Right hindlimb (tissue), 1 donor: ENCODE data around the gene ADAMTSL3.
"Not testable (repeated sequence)": the region's sequence is repeated elsewhere in the genome, so short reads cannot be mapped to it uniquely, and the experiment has no call there.

Experiments
- DNase-seq: peaks from one replicate; pipeline ENCODE4 v3.0.0-alpha.2; 2018

Gene ADAMTSL3

GRCh38 chr15:83656943-83657528 is 3.1 kb downstream of the ADAMTSL3 start:
- no peak for DNase-seq

GRCh38 chr15:83657549-83657948 is 3.6 kb downstream of the ADAMTSL3 start:
- DNase-seq: no peak

DNA sequence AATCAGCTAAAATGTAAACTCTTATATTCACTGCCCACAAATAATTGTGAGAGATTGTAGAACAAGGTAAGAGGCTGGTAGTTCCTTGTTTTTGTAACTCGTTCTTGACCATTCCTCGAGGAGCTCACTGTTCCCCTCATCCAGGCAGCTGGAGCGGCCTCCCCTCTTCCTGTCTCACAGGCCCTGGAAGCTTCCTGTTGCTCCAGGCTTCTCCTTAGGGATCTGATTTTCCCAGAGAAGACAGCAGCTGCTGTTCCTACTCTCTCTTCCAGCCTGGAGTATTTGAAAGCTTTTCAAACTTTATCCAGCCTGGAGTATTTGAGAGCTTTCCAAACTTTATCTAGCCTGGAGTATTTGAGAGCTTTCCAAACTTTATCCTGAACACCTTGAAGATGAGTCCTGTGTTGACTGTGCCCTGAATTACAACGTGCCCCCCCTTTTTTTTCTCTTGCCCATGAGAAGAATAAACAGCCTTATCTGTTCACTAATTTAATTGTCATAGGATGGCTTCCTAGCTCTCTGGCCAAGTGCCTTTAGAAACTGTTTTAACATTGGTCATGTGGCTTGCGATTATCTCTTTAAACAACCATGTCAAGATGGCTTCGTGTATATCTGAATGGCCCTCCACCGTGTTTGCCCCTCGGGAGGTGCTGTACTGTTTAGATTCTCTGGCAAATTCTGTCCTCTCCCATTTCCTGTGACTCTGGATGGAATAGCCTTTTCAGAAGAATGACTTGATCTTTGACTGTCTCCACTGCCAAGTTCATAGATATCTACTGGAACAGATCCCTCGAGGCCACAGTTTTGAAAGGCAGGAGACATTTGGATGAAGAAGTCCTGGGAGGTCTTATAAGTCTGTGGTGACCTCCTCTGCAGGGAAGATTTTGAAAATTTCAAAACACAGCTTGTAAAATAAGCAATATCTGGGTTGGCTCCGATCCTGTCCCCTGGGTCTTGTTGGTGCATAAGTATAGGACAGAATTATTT is 4.8 kb downstream of the ADAMTSL3 start:
- peak; percentile 28 for DNase-seq

- no peak for DNase-seq
These were observed 5.5 kb downstream of the ADAMTSL3 start for GRCh38 chr15:83659417-83659812.

- DNase-seq: no peak
These were observed 11.6 kb downstream of the ADAMTSL3 start for GRCh38 chr15:83665480-83665879.

- no peak for DNase-seq
These were observed 16.8 kb downstream of the ADAMTSL3 start for GRCh38 chr15:83670672-83671229.

GRCh38 chr15:83671603-83672002 is 17.7 kb downstream of the ADAMTSL3 start:
- no peak for DNase-seq

GRCh38 chr15:83673385-83673784 is 19.5 kb downstream of the ADAMTSL3 start:
- DNase-seq: no peak

- no peak for DNase-seq
These were observed 28.7 kb downstream of the ADAMTSL3 start for GRCh38 chr15:83682476-83683088.

- DNase-seq: peak; percentile 61
These were observed 32.0 kb downstream of the ADAMTSL3 start for GRCh38 chr15:83685916-83686332.

DNA sequence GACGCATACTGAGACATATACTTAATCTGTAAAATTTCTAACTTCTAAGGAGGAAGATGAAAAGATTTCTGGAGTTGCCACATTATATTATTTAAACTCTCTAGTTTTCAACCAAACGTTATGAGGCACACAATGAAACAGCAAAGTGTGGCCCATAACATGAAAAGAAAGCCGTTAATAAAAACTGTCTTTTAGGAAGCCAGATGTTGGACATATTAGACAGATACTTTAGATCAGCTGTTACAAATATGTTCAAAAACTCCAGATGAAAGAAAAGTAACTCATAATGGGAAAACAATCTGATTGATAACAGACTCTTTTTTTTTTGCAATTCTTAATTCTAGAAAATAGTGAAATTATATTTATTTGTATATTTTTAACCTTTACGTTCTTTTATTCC is 34.3 kb downstream of the ADAMTSL3 start:
- DNase-seq: no peak

GRCh38 chr15:83690676-83691075 is 36.8 kb downstream of the ADAMTSL3 start:
- DNase-seq: no peak

DNA sequence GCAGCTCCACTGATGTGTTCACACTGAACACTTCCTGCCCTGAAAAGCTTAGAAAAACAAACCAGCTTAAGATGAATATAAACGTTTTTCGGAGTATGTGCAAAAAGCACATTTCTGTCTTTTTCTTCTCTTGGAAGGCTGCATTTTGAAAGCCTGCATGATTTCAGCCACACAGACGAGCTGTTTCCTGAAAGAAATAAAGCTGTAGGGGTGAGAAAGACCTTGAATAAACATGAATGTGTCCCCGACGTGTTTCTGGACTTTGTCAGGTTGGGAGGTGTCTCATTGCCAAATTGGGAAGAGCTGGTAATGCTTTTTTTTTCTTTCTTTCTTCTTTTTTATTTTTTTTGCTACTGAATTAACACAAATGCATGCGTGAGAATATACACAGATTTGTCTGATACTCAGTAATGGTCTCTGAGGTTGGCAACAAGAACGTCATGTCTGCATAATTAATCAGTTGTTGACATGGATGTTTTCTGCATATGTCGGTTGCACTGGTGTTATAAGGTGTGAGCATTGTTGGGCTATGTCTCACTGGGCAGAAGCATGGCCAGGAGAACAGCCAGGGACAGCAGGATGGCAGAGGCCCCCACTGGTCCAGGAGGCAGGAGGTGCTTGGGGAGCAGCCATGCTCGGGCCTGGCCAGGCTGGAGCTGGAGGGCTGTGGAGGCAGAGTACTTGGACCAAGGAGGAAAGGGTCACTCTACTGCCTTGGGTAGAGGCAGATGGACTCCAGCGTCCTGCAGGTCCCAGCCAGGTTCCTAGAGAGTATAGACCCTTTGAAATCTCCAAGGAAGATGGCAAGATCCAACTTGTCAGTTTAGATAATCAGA is 39.0 kb downstream of the ADAMTSL3 start:
- no peak for DNase-seq

- DNase-seq: no peak
These were observed 40.1 kb downstream of the ADAMTSL3 start for GRCh38 chr15:83694015-83694414.

DNA sequence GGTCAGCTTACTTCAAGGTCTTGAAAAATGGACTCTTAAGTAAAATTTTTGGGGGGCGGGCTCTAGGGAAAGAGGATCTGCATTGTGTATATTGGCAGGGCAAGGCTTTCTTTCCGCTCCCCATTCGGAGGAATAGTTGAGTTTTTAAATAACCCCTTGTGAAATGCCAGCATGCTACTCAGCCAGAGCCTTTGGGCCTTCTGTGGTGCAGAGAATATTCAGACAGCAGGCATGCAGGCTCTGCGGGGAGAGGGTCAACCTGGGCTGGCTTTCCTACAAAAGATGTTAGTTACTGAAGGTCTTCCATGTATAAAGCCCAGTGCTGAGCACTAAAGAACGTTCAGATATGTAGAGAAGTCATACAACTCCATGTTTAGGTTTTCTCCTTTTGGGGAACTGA is 40.6 kb downstream of the ADAMTSL3 start:
- peak; percentile 41 for DNase-seq

DNA sequence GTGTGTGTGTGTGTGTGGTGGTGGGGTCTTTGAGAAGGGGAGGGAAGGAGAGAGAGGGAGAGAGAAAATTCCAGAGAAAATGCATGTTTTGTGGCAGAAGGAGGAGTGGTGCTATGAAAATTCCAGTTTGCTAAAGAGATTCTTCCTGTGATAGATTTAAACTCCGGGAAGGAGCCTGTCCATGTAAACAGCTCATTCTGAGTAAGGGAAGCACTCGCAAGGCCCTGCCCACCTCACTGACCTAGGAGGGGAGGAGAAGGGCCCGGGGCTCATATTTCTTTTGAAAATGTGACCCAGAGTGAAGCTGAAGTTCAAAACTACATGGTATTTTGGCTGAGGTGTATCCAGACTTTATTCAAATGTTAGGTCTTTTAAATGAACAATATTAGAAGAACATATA is 41.3 kb downstream of the ADAMTSL3 start:
- no peak for DNase-seq

DNA sequence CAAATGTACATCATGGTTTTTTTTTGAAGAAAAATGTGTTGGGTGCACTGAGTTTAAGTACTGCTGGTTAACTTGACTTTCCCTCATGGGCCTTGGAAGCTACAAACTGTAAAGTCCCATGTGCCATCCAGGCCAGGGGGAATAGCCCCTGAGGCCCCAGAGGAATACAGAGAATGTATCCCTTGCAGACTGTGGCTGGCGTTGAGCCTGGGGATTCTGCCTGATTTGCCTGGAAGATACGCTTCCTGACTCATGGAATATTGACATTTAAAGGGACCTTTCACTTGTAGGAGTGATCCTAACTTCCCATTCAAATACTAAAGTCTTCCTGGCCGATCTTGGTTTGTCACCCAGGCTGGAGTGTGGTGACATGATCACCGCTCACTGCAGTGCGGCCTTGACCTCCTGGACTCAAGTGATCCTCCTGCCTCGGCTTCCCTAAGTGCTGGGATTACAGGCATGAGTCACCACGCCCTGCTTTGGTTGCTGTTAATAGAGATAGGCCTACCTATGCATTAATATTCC is 42.0 kb downstream of the ADAMTSL3 start:
- no peak for DNase-seq

DNA sequence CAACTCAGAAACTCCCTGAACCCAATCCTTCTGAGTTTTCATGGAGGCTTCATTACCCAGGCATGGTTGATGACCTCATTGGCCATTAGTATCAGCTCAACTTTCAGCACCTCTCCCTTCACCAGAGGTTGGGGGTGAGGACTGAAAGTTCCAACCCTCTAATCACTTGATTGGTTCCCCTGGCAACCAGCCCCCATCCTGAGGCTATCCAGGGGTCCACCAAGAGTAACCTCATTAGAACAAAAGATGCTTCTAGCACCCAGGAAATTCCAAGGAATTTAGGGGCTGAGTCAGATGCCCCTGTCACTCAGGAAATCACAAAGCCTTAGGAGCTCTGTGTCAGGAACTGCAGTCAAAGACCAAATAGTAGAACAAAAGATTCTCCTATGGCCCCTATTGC is 43.8 kb downstream of the ADAMTSL3 start:
- no peak for DNase-seq

GRCh38 chr15:83698294-83698693 is 44.4 kb downstream of the ADAMTSL3 start:
- DNase-seq: peak; percentile 67

DNA sequence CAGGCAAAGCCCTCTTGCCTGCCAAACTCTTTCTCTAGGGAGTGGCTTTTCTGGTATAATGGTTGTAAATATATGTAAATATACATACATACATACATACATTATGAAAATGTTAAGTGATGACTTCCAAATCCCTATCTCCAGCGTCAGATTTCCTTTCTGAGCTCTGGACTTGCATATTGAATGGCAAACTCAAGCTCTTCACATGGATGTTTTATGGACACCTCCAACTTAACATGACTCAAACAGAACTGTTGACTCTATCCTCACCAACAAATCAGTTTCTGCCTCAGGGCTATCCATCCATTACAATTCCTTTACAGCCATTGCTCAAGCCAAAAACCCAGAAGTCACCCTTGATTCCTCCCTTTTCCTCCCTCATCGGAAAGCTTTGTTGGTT is 45.1 kb downstream of the ADAMTSL3 start:
- DNase-seq: no peak

DNA sequence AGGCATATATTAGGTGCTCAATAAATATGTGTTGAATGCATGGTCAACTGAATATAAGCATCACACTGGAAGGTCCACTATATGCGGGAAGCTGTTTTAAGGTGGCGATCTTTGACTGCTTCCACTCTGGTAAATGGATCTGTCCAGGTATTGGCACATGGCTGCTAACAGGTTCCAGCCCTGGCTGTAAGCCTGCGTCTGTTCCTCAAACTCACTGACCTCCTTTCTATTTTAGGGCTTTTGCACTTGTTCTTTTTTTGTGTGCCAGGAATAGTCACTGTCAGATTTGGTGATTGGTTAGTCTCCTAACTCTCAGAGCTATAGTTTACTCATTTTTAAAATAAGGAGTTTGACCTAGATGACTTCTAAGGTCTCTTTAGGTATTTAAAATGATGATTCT is 46.2 kb downstream of the ADAMTSL3 start:
- no peak for DNase-seq

DNA sequence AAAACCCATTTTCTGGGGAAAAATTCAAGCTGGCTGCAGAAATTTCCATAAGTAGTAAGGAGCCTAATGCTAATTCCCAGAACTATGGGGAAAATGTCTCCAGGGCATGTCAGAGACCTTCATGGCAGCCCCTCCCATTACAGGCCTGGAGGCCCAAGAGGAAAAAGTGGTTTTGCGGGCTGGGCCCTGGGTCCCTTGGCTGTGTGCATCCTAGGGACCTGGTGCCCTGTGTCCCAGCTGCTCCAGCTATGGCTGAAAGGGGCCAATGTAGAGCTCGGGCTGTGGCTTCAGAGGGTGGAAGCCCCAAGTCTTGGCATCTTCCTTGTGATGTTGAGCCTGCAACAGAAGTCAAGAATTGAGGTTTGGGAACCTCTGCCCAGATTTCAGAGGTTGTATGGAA is 48.4 kb downstream of the ADAMTSL3 start:
- not testable (repeated sequence) for DNase-seq
